WTC11 (cell line): ENCODE data around the gene ALG2. TPM values are rescaled to one million over a fixed set of nuclear protein-coding genes. Genes with fewer than 3 reads are reported as not detected.

Experiments used
- ATAC-seq: fragments of 200-7000 bp; cut with Tn5 transposase; 2 replicates; pipeline ENCODE4 v1.10.0; 2021; ENCODE audit warnings: mild to moderate bottlenecking, moderate library complexity
- CTCF ChIA-PET: fragments of 300-600 bp; sonication (Branson Sonifier 250); formaldehyde crosslinking; loops from one replicate; lab custom pipeline; 2021; ENCODE audit warnings: antibody characterized with exemption; lab: Charles Lee
- POLR2A ChIA-PET: fragments of 350-600 bp; sonication (Branson Sonifier 250); formaldehyde crosslinking; loops from one replicate; lab custom pipeline; 2021; ENCODE audit warnings: antibody characterized with exemption; lab: Charles Lee
- DNase-seq: peaks from one replicate; pipeline ENCODE4 v3.0.0; 2021; ENCODE audit warnings: low spot score
- H3K27ac Mint-ChIP-seq: 2 replicates; pipeline ENCODE4 v1.8.0; 2021; ENCODE audit warnings: mixed read lengths
- H3K27me3 Mint-ChIP-seq: 2 replicates; pipeline ENCODE4 v1.8.0; 2021; ENCODE audit warnings: low read depth, mild to moderate bottlenecking, moderate library complexity, mixed read lengths
- H3K36me3 Mint-ChIP-seq: 2 replicates; pipeline ENCODE4 v1.8.0; 2021; ENCODE audit warnings: mixed read lengths
- H3K4me1 Mint-ChIP-seq: 2 replicates; pipeline ENCODE4 v1.8.0; 2022; ENCODE audit warnings: mixed read lengths
- H3K4me3 Mint-ChIP-seq: 2 replicates; pipeline ENCODE4 v1.8.0; 2021; ENCODE audit warnings: mild to moderate bottlenecking, moderate library complexity, mixed read lengths
- H3K9me3 Mint-ChIP-seq: 2 replicates; pipeline ENCODE4 v1.8.0; 2021; ENCODE audit warnings: mixed read lengths
- GABPB1 ChIP-seq: sonication (generic); formaldehyde crosslinking; IDR thresholded peaks from 2 replicates; pipeline ENCODE4 v1.8.1; 2023; ENCODE audit warnings: mild to moderate bottlenecking, missing genetic modification reagents
- NFE2L1 ChIP-seq: sonication (generic); formaldehyde crosslinking; IDR thresholded peaks from 2 replicates; pipeline ENCODE4 v1.8.1; 2023; ENCODE audit warnings: missing genetic modification reagents
- NFYB ChIP-seq: sonication (generic); formaldehyde crosslinking; conservative IDR thresholded peaks from 2 replicates; pipeline ENCODE4 v1.8.0; 2022; ENCODE audit warnings: low read depth, missing genetic modification reagents
- SMAD3 ChIP-seq: sonication (generic); formaldehyde crosslinking; IDR thresholded peaks from 2 replicates; pipeline ENCODE4 v1.8.0; 2022; ENCODE audit warnings: missing genetic modification reagents, mild to moderate bottlenecking, borderline replicate concordance
- ZBTB21 ChIP-seq: sonication (generic); formaldehyde crosslinking; IDR thresholded peaks from 2 replicates; pipeline ENCODE4 v1.8.1; 2023; ENCODE audit warnings: mild to moderate bottlenecking, missing genetic modification reagents, borderline replicate concordance
- ZNF138 ChIP-seq: sonication (generic); formaldehyde crosslinking; conservative IDR thresholded peaks from 2 replicates; pipeline ENCODE4 v1.8.1; 2022; ENCODE audit warnings: mild to moderate bottlenecking, moderate library complexity, missing genetic modification reagents
- total RNA-seq: library from RNA; stranded (reverse); gene quantifications from 3 replicates; pipeline ENCODE4 v1.2.3, GENCODE V29; 2021
- TF ChIP-seq, protein P1 (sequence below): sonication (generic); formaldehyde crosslinking; IDR thresholded peaks from 2 replicates; pipeline ENCODE4 v1.8.0; 2022; ENCODE audit warnings: mild to moderate bottlenecking, missing genetic modification reagents
- TF ChIP-seq, protein P2 (sequence below): sonication (generic); formaldehyde crosslinking; IDR thresholded peaks from 2 replicates; pipeline ENCODE4 v1.8.1; 2022; ENCODE audit warnings: mild to moderate bottlenecking, moderate library complexity, missing genetic modification reagents
- TF ChIP-seq, protein P3 (sequence below): sonication (generic); formaldehyde crosslinking; IDR thresholded peaks from 2 replicates; pipeline ENCODE4 v1.8.1; 2023; ENCODE audit warnings: mild to moderate bottlenecking, moderate library complexity, missing genetic modification reagents
- TF ChIP-seq, protein P4 (sequence below): sonication (generic); formaldehyde crosslinking; IDR thresholded peaks from 2 replicates; pipeline ENCODE4 v1.8.1; 2022; ENCODE audit warnings: missing genetic modification reagents, borderline replicate concordance
- TF ChIP-seq, protein P5 (sequence below): fragments of 250-450 bp; sonication (Bioruptor Pico); IDR thresholded peaks from 2 replicates; pipeline ENCODE4 v1.8.0; 2021; ENCODE audit warnings: mild to moderate bottlenecking
- TF ChIP-seq, protein P6 (sequence below): fragments of 250-450 bp; sonication (Bioruptor Pico); IDR thresholded peaks from 2 replicates; pipeline ENCODE4 v1.9.0; 2021; ENCODE audit warnings: mild to moderate bottlenecking
- TF ChIP-seq, protein P7 (sequence below): fragments of 250-450 bp; sonication (Bioruptor Pico); IDR thresholded peaks from 2 replicates; pipeline ENCODE4 v1.9.0; 2021; ENCODE audit warnings: mild to moderate bottlenecking
- TF ChIP-seq, protein P8 (sequence below): fragments of 250-450 bp; sonication (Bioruptor Pico); IDR thresholded peaks from 2 replicates; pipeline ENCODE4 v1.9.0; 2021; ENCODE audit warnings: moderate library complexity, mild to moderate bottlenecking, inconsistent platforms, borderline replicate concordance
- TF ChIP-seq, protein P9 (sequence below): sonication (generic); formaldehyde crosslinking; IDR thresholded peaks from 2 replicates; pipeline ENCODE4 v1.8.1; 2023; ENCODE audit warnings: mild to moderate bottlenecking, missing genetic modification reagents
- TF ChIP-seq, protein P10 (sequence below): sonication (generic); formaldehyde crosslinking; IDR thresholded peaks from 2 replicates; pipeline ENCODE4 v1.8.1; 2022; ENCODE audit warnings: mild to moderate bottlenecking, missing genetic modification reagents, moderate library complexity, borderline replicate concordance
- TF ChIP-seq, protein P11 (sequence below): sonication (generic); formaldehyde crosslinking; IDR thresholded peaks from 2 replicates; pipeline ENCODE4 v1.8.0; 2023; ENCODE audit warnings: missing genetic modification reagents

Gene ALG2
- total RNA-seq, 1 experiment from 2014 or later = 25.2 TPM

DNA sequence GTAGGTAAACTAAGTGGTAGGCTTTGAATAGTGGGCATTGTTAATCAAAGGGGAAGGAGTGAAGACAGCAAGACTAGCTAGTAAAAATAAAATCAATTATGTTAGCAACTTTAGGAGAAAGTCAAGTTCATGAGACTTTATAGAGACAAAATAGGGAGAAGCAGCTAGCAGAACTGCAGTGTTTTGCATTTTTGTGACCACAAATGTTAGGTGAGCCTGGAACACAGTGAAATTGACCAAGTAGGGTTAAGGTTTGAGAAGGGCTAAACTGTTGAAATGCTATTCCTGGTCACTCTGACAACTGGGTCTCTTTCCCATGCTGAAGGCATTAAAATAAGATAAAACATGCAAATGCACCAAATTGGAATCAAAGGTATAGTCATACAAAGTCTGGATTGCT is 13.3 kb upstream of the ALG2 start (continued):
- TF ChIP-seq, protein P1, sequence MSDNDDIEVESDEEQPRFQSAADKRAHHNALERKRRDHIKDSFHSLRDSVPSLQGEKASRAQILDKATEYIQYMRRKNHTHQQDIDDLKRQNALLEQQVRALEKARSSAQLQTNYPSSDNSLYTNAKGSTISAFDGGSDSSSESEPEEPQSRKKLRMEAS (CRISPR knock-in tag) = no peak
- TF ChIP-seq, protein P2, sequence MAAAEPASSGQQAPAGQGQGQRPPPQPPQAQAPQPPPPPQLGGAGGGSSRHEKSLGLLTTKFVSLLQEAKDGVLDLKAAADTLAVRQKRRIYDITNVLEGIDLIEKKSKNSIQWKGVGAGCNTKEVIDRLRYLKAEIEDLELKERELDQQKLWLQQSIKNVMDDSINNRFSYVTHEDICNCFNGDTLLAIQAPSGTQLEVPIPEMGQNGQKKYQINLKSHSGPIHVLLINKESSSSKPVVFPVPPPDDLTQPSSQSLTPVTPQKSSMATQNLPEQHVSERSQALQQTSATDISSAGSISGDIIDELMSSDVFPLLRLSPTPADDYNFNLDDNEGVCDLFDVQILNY (CRISPR knock-in tag) = no peak
- TF ChIP-seq NFYB (CRISPR knock-in tag) = no peak
- TF ChIP-seq, protein P3, sequence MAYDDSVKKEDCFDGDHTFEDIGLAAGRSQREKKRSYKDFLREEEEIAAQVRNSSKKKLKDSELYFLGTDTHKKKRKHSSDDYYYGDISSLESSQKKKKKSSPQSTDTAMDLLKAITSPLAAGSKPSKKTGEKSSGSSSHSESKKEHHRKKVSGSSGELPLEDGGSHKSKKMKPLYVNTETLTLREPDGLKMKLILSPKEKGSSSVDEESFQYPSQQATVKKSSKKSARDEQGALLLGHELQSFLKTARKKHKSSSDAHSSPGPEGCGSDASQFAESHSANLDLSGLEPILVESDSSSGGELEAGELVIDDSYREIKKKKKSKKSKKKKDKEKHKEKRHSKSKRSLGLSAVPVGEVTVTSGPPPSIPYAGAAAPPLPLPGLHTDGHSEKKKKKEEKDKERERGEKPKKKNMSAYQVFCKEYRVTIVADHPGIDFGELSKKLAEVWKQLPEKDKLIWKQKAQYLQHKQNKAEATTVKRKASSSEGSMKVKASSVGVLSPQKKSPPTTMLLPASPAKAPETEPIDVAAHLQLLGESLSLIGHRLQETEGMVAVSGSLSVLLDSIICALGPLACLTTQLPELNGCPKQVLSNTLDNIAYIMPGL = no peak
- TF ChIP-seq, all 79 proteins: peak for 0

DNA sequence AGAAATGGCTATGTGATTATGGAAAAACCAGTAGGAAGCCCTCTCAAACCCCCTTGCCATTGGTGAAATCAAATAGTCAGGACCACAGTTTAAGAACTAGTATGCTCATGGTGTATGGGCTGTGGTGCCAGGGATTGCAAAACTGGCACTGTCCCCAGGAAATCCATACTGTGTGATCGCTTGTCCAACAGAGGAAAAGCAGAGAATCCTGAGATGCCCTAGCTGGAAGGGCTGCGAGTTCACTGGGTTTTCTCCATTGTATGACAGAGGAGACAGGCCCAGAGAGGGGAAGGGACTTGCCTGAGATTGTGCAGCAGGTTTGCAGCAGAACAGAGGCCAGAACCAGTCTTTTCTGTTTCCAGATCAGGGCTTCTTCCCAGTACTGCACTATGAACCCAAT is 12.9 kb upstream of the ALG2 start:
- ATAC-seq (no peak), DNase-seq (no peak)
- ChIA-PET CTCF (interaction anchor here (1.0 to 1.6 kb wide), 2 partner anchors 50 to 62 kb away, joined by 3 to 5 read pairs; no protein-coding TSS in a partner anchor), POLR2A (interaction anchor here (1.4 kb wide), 1 partner anchor 12 kb away, joined by 6 read pairs; the partner anchor contains the start of genes ALG2 and SEC61B)
- H3K9me3 Mint-ChIP-seq = no peaks in the 10 kb centered on the region; the same call in 1 of the 2 replicates
- no peak overlapping the region for H3K4me3 Mint-ChIP-seq
- TF ChIP-seq ZBTB21 (CRISPR knock-in tag) = no peak
- TF ChIP-seq NFE2L1 (CRISPR knock-in tag) = no peak
- no peak for TF ChIP-seq SMAD3 (CRISPR knock-in tag)
- TF ChIP-seq, protein P4, sequence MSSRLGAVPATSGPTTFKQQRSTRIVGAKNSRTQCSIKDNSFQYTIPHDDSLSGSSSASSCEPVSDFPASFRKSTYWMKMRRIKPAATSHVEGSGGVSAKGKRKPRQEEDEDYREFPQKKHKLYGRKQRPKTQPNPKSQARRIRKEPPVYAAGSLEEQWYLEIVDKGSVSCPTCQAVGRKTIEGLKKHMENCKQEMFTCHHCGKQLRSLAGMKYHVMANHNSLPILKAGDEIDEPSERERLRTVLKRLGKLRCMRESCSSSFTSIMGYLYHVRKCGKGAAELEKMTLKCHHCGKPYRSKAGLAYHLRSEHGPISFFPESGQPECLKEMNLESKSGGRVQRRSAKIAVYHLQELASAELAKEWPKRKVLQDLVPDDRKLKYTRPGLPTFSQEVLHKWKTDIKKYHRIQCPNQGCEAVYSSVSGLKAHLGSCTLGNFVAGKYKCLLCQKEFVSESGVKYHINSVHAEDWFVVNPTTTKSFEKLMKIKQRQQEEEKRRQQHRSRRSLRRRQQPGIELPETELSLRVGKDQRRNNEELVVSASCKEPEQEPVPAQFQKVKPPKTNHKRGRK (CRISPR knock-in tag) = no peak
- TF ChIP-seq, protein P5, sequence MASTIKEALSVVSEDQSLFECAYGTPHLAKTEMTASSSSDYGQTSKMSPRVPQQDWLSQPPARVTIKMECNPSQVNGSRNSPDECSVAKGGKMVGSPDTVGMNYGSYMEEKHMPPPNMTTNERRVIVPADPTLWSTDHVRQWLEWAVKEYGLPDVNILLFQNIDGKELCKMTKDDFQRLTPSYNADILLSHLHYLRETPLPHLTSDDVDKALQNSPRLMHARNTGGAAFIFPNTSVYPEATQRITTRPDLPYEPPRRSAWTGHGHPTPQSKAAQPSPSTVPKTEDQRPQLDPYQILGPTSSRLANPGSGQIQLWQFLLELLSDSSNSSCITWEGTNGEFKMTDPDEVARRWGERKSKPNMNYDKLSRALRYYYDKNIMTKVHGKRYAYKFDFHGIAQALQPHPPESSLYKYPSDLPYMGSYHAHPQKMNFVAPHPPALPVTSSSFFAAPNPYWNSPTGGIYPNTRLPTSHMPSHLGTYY (CRISPR knock-in tag) = no peak
- TF ChIP-seq, protein P6, sequence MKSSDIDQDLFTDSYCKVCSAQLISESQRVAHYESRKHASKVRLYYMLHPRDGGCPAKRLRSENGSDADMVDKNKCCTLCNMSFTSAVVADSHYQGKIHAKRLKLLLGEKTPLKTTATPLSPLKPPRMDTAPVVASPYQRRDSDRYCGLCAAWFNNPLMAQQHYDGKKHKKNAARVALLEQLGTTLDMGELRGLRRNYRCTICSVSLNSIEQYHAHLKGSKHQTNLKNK (CRISPR knock-in tag) = no peak
- TF ChIP-seq, protein P3 = no peak
- TF ChIP-seq, protein P7, sequence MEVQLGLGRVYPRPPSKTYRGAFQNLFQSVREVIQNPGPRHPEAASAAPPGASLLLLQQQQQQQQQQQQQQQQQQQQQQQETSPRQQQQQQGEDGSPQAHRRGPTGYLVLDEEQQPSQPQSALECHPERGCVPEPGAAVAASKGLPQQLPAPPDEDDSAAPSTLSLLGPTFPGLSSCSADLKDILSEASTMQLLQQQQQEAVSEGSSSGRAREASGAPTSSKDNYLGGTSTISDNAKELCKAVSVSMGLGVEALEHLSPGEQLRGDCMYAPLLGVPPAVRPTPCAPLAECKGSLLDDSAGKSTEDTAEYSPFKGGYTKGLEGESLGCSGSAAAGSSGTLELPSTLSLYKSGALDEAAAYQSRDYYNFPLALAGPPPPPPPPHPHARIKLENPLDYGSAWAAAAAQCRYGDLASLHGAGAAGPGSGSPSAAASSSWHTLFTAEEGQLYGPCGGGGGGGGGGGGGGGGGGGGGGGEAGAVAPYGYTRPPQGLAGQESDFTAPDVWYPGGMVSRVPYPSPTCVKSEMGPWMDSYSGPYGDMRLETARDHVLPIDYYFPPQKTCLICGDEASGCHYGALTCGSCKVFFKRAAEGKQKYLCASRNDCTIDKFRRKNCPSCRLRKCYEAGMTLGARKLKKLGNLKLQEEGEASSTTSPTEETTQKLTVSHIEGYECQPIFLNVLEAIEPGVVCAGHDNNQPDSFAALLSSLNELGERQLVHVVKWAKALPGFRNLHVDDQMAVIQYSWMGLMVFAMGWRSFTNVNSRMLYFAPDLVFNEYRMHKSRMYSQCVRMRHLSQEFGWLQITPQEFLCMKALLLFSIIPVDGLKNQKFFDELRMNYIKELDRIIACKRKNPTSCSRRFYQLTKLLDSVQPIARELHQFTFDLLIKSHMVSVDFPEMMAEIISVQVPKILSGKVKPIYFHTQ (CRISPR knock-in tag) = no peak
- TF ChIP-seq, protein P8, sequence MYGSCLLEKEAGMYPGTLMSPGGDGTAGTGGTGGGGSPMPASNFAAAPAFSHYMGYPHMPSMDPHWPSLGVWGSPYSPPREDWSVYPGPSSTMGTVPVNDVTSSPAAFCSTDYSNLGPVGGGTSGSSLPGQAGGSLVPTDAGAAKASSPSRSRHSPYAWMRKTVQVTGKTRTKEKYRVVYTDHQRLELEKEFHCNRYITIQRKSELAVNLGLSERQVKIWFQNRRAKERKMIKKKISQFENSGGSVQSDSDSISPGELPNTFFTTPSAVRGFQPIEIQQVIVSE (CRISPR knock-in tag) = no peak
- TF ChIP-seq, protein P9, sequence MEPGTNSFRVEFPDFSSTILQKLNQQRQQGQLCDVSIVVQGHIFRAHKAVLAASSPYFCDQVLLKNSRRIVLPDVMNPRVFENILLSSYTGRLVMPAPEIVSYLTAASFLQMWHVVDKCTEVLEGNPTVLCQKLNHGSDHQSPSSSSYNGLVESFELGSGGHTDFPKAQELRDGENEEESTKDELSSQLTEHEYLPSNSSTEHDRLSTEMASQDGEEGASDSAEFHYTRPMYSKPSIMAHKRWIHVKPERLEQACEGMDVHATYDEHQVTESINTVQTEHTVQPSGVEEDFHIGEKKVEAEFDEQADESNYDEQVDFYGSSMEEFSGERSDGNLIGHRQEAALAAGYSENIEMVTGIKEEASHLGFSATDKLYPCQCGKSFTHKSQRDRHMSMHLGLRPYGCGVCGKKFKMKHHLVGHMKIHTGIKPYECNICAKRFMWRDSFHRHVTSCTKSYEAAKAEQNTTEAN (CRISPR knock-in tag) = no peak
- TF ChIP-seq GABPB1 (CRISPR knock-in tag) = no peak
- TF ChIP-seq, protein P10, sequence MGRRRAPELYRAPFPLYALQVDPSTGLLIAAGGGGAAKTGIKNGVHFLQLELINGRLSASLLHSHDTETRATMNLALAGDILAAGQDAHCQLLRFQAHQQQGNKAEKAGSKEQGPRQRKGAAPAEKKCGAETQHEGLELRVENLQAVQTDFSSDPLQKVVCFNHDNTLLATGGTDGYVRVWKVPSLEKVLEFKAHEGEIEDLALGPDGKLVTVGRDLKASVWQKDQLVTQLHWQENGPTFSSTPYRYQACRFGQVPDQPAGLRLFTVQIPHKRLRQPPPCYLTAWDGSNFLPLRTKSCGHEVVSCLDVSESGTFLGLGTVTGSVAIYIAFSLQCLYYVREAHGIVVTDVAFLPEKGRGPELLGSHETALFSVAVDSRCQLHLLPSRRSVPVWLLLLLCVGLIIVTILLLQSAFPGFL = no peak
- TF ChIP-seq ZNF138 (CRISPR knock-in tag) = no peak
- TF ChIP-seq, protein P11, sequence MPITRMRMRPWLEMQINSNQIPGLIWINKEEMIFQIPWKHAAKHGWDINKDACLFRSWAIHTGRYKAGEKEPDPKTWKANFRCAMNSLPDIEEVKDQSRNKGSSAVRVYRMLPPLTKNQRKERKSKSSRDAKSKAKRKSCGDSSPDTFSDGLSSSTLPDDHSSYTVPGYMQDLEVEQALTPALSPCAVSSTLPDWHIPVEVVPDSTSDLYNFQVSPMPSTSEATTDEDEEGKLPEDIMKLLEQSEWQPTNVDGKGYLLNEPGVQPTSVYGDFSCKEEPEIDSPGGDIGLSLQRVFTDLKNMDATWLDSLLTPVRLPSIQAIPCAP (CRISPR knock-in tag) = no peak
- TF ChIP-seq, all 79 proteins: peak for 0
- no peak overlapping the region for H3K27ac Mint-ChIP-seq
- no peaks in the 10 kb centered on the region for H3K27me3 Mint-ChIP-seq
- H3K36me3 Mint-ChIP-seq = peaks cover 14% of the 10 kb centered on the region
- H3K4me1 Mint-ChIP-seq = no peaks in the 10 kb centered on the region
